ENCODE measurements around the gene FGF18. TPM values are rescaled to one million over a fixed set of nuclear protein-coding genes. Genes with fewer than 3 reads are reported as not detected.

FGF18 gene
- total and polyA plus RNA-seq, 2 experiments from 2014 or later: 0.09 TPM; not detected in 1

DNA sequence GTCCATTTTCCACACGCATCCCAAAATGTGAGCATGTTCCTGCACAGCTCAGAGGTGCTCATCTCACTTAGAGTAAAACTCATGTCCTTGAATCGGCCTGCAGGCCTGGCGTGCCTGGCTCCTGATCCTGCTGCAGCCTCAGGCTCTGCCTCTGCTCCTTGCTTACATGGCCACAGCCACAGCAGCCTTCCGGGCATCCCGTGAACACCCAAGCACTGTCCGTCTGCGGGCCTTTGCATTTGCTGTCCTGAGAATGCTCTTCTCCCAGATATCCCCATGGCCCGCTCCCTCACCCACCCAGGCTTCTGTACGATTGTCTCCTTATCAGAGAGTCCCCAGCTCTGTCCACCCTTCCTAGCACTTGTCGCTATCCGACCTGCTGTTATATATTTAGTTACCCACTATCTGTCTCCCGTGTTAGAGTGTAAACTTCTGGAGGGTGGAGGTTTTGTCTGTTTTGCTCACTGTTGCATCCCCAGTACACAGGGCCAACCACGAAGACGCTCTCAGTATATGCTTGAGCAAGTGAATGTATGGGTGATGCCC lies 21.9 kb downstream of the FGF18 start:
- DNase-seq: no peak
- Histone ChIP-seq H3K9me2 (ENCODE audit: insufficient read depth) (no peaks in the 10 kb centered on the region), H3K4me3 (no peak overlapping the region), H3K27me3 (replicated peaks; ENCODE audit: insufficient read depth) (no peaks in the 10 kb centered on the region), H3K9ac (no peak overlapping the region), H3K4me2 (ENCODE audit: unreplicated experiment) (no peak overlapping the region), H3K4me1 (ENCODE audit: insufficient read depth) (peaks cover 9% of the 10 kb centered on the region), H3K27ac (no peak overlapping the region), H3F3A (ENCODE audit: insufficient read depth) (no peaks in the 10 kb centered on the region), H3K36me3 (ENCODE audit: low read depth) (no peaks in the 10 kb centered on the region), H3K79me2 (ENCODE audit: insufficient read depth) (no peaks in the 10 kb centered on the region), H4K20me1 (ENCODE audit: insufficient read depth) (no peaks in the 10 kb centered on the region), H3K9me3 (ENCODE audit: low read depth) (no peaks in the 10 kb centered on the region), H2AFZ (no peak overlapping the region)
- in situ Hi-C loops (cut with MboI): no loop called here
- TF ChIP-seq EZH2 (IDR thresholded peaks at IDR 0.05; ENCODE audit: insufficient read depth, poor library complexity, severe bottlenecking): no peak
- TF ChIP-seq EZH2phosphoT487 (IDR thresholded peaks at IDR 0.05; ENCODE audit: insufficient read depth, low read depth): no peak
- 94 to 95% methylated on average over 14 of the region's 14 CpGs for WGBS, 2 experiments (ENCODE audit: low coverage in 1 of 2, low lambda C conversion rate in 2 of 2, missing lambda C conversion rate in 2 of 2)

DNA sequence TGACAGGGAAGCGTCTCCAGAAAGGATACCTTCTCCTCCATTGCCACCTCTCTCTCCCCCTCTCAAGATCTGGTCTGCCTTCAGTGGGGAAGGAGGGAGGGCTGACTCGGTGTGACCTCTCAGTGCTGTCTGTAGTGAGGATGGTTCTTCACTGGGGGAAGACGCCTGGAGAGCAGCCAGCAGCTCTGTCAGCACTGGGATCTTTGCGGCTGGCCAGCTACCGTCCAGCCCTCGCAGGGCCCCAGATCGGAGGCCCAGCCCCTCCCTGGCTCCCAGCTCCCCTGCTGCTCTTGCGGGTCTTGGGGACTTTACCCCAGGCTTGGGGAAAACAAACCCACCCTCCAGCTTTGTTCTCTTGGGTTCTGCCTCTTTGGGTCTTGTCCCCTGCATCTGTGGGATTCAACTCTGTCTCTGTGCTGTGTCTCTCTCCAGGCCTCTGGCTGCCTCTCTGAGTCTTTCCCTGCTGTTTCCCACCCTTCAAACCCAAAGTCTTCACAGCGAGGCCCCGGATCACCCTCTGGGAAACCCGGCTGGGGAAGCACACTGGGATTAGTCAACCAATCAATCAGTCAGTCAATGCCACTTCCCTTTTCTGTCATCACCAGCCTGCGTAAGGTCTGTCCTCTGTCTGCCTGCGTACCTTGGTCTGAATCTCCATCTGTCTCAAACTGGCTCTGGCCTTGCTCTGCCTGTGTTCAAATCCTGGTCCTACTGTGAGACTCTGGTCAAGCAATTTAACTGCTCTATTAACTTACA lies 23.0 kb downstream of the FGF18 start:
- Histone ChIP-seq H3K4me1 (ENCODE audit: insufficient read depth) (peaks cover 10% of the 10 kb centered on the region), H3K27ac (no peak overlapping the region), H3F3A (ENCODE audit: insufficient read depth) (no peaks in the 10 kb centered on the region), H4K20me1 (ENCODE audit: insufficient read depth) (no peaks in the 10 kb centered on the region), H3K9me2 (ENCODE audit: insufficient read depth) (no peaks in the 10 kb centered on the region), H3K79me2 (ENCODE audit: insufficient read depth) (no peaks in the 10 kb centered on the region), H3K9me3 (ENCODE audit: low read depth) (no peaks in the 10 kb centered on the region), H3K4me2 (ENCODE audit: unreplicated experiment) (no peak overlapping the region), H3K9ac (no peak overlapping the region), H2AFZ (no peak overlapping the region), H3K36me3 (ENCODE audit: low read depth) (no peaks in the 10 kb centered on the region), H3K4me3 (no peak overlapping the region), H3K27me3 (replicated peaks; ENCODE audit: insufficient read depth) (no peaks in the 10 kb centered on the region)
- no peak for DNase-seq
- in situ Hi-C loops (cut with MboI): no loop called here
- TF ChIP-seq EZH2phosphoT487 (IDR thresholded peaks at IDR 0.05; ENCODE audit: insufficient read depth, low read depth) (no peak), EZH2 (IDR thresholded peaks at IDR 0.05; ENCODE audit: insufficient read depth, poor library complexity, severe bottlenecking) (no peak)
- 90 to 94% methylated on average over 13 of the region's 13 CpGs for WGBS, 2 experiments (ENCODE audit: low coverage in 1 of 2, low lambda C conversion rate in 2 of 2, missing lambda C conversion rate in 2 of 2)

DNA sequence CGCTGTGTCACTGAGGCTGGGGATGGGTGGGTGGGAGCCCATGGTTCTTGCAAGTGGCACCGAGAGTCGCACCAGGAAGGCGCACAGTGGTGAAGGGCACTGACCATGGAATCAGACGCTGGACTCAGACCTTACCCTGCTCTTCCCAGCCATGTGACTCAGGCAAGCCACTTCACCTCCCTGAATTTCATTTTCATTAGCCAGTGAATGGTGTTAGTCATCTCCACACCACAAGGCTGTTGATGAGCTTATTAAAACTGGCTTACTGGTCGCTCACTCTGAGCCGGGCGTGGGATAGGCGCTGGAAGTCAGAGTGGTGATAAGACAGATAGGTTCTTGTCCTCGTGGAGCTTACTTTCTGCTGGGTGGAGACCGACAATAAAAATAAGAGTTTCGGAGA lies 25.1 kb downstream of the FGF18 start:
- WGBS, 2 experiments (ENCODE audit: low coverage in 1 of 2, low lambda C conversion rate in 2 of 2, missing lambda C conversion rate in 2 of 2): 81 to 82% methylated on average over 9 to 12 of the region's 12 CpGs
- no peak overlapping the region for H3K4me3 ChIP-seq
- H3K4me1 ChIP-seq (ENCODE audit: insufficient read depth): peaks cover 10% of the 10 kb centered on the region
- no peaks in the 10 kb centered on the region for H3K79me2 ChIP-seq (ENCODE audit: insufficient read depth)
- no peak overlapping the region for H3K27ac ChIP-seq
- H3K9ac ChIP-seq: no peak overlapping the region
- no peak overlapping the region for H2AFZ ChIP-seq
- H4K20me1 ChIP-seq (ENCODE audit: insufficient read depth): no peaks in the 10 kb centered on the region
- 0 out of 2 replicates have a peak, but pooled peaks cover under 1% of the 10 kb centered on the region for H3F3A ChIP-seq (ENCODE audit: insufficient read depth)
- no peak overlapping the region for H3K4me2 ChIP-seq (ENCODE audit: unreplicated experiment)
- no peaks in the 10 kb centered on the region for H3K36me3 ChIP-seq (ENCODE audit: low read depth)
- no peaks in the 10 kb centered on the region for H3K9me3 ChIP-seq (ENCODE audit: low read depth)
- no peaks in the 10 kb centered on the region for H3K27me3 ChIP-seq (replicated peaks; ENCODE audit: insufficient read depth)
- DNase-seq: peak; percentile 65
- TF ChIP-seq EZH2 (IDR thresholded peaks at IDR 0.05; ENCODE audit: insufficient read depth, poor library complexity, severe bottlenecking) (no peak), EZH2phosphoT487 (IDR thresholded peaks at IDR 0.05; ENCODE audit: insufficient read depth, low read depth) (no peak)
- in situ Hi-C loops (cut with MboI): no loop called here
- no peaks in the 10 kb centered on the region for H3K9me2 ChIP-seq (ENCODE audit: insufficient read depth)

DNA sequence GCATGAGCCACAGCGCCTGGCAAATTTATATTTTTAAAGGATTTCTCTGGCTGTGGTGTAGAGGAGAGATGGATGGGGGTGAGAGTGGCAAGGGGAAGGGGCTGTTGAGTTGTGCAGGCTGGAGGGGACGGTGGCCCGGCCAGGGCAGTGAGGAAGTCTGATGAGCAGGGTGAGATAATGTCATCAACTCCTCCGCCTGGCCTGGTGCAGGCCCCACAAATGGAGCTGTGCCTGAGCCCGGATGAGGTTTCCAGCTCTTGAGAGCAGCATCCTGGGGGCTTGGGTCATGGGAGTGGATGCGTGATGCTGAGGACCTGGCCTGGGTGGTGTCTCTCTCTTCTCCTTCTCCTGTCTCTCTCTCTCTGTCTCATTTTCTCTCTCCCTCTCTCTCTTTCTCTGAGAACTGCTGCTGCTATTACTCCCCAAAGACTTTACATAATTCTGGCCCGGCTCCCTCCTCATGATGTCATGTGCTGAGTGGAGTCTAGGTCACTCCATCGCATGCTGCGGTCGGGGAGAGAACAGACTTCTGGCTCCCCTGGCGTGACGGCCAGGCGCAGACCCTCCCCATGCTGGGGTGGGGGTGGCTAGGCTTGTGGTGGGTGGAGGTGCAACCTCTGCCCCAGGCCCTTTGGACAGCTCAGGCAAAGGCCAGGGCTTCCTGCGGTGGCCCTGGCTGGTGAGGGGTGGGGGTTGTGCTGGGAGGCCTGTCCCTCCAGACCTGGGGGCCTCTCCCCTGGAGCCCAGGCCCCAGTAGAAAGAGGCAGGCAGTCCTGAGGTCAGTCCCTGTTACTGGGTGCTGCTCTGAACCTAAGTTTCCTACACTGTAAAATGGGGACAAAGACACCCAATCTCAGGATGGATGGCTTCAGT lies 26.4 kb downstream of the FGF18 start:
- Histone ChIP-seq H3K36me3 (ENCODE audit: low read depth) (no peaks in the 10 kb centered on the region), H3K4me2 (ENCODE audit: unreplicated experiment) (no peak overlapping the region), H3K4me1 (ENCODE audit: insufficient read depth) (peaks cover 16% of the 10 kb centered on the region), H3K27ac (peak overlapping the region; percentile 13), H3K9me3 (ENCODE audit: low read depth) (no peaks in the 10 kb centered on the region), H3K79me2 (ENCODE audit: insufficient read depth) (no peaks in the 10 kb centered on the region), H3K4me3 (no peak overlapping the region), H3K9ac (peak overlapping the region; percentile 35; the same call in 1 of the 2 replicates), H3K9me2 (ENCODE audit: insufficient read depth) (no peaks in the 10 kb centered on the region), H4K20me1 (ENCODE audit: insufficient read depth) (no peaks in the 10 kb centered on the region), H2AFZ (no peak overlapping the region), H3K27me3 (replicated peaks; ENCODE audit: insufficient read depth) (no peaks in the 10 kb centered on the region), H3F3A (ENCODE audit: insufficient read depth) (0 out of 2 replicates have a peak, but pooled peaks cover 5% of the 10 kb centered on the region)
- peak; percentile 89 for DNase-seq
- 34 to 46% methylated on average over 13 to 14 of the region's 14 CpGs for WGBS, 2 experiments (ENCODE audit: low coverage in 1 of 2, low lambda C conversion rate in 2 of 2, missing lambda C conversion rate in 2 of 2)
- TF ChIP-seq EZH2 (IDR thresholded peaks at IDR 0.05; ENCODE audit: insufficient read depth, poor library complexity, severe bottlenecking): no peak
- TF ChIP-seq EZH2phosphoT487 (IDR thresholded peaks at IDR 0.05; ENCODE audit: insufficient read depth, low read depth): no peak
- in situ Hi-C loops (cut with MboI): no loop called here

All from GM23248 (cell line).